ENCODE data around the gene DHRS2.

GRCh38 chr14:23650506-23650905 lies 14.3 kb downstream of the DHRS2 start:
- TF ChIP-seq CTCF (IDR thresholded peaks at IDR 0.05), result no peak
- no peak for TF ChIP-seq POLR2A (IDR thresholded peaks at IDR 0.05; ENCODE audit: low read length)
- TF ChIP-seq RCOR1 (IDR thresholded peaks at IDR 0.05; ENCODE audit: low read depth, low read length), result no peak
- no peak for TF ChIP-seq CEBPB (IDR thresholded peaks at IDR 0.05)
- no peak for TF ChIP-seq ELK1 (IDR thresholded peaks at IDR 0.05; ENCODE audit: low read depth, low read length)
- TF ChIP-seq EP300 (IDR thresholded peaks at IDR 0.05), result no peak
- TF ChIP-seq REST (IDR thresholded peaks at IDR 0.05), result no peak
- TF ChIP-seq RAD21 (conservative IDR thresholded peaks at IDR 0.05 in 1 of 2, IDR thresholded peaks at IDR 0.05 in 1 of 2), result no peak
- TF ChIP-seq JUNB (IDR thresholded peaks at IDR 0.05), result no peak
- no peak for TF ChIP-seq MAFK (IDR thresholded peaks at IDR 0.05; ENCODE audit: partially characterized antibody)
